Stimulated activated naive B cell treated with anti-CD40 and anti-IgM and Interleukin-4, amounts not matched to agents 10 μg/mL and 1 μg/mL and 100 μg/mL, for 72 hours (primary cell): ENCODE data around the gene SCN1A.
"Not testable (repeated sequence)": the region's sequence is repeated elsewhere in the genome, so short reads cannot be mapped to it uniquely, and the experiment has no call there.

Source experiments
- ATAC-seq, 2 donors: fragments of 150-1000 bp; cut with Tn5 transposase; replicated peaks; 2 replicates each; pipeline ENCODE4 v1.10.0; 2021; ENCODE audit warnings: moderate library complexity in 1 of 2
- DNase-seq: peaks from one replicate; pipeline ENCODE4 v3.0.0; 2021
- H3K27ac Mint-ChIP-seq: one replicate; pipeline ENCODE4 v1.8.0; 2022; ENCODE audit warnings: mild to moderate bottlenecking, mixed read lengths
- H3K27me3 Mint-ChIP-seq, 2 donors: one replicate each; pipeline ENCODE4 v1.8.0; 2022; ENCODE audit warnings: mixed read lengths in 2 of 2
- H3K36me3 Mint-ChIP-seq, 2 donors: one replicate each; pipeline ENCODE4 v1.8.0; 2022; ENCODE audit warnings: mixed read lengths in 2 of 2, mild to moderate bottlenecking in 1 of 2
- H3K4me1 Mint-ChIP-seq, 2 donors: one replicate each; pipeline ENCODE4 v1.8.0; 2022; ENCODE audit warnings: mixed read lengths in 2 of 2, mild to moderate bottlenecking in 1 of 2
- H3K4me3 Mint-ChIP-seq, 2 donors: one replicate each; pipeline ENCODE4 v1.8.0; 2022; ENCODE audit warnings: mild to moderate bottlenecking in 2 of 2, mixed read lengths in 2 of 2, moderate library complexity in 1 of 2
- H3K9me3 Mint-ChIP-seq, 2 donors: one replicate each; pipeline ENCODE4 v1.8.0; 2022; ENCODE audit warnings: mixed read lengths in 2 of 2, mild to moderate bottlenecking in 1 of 2

SCN1A gene

DNA sequence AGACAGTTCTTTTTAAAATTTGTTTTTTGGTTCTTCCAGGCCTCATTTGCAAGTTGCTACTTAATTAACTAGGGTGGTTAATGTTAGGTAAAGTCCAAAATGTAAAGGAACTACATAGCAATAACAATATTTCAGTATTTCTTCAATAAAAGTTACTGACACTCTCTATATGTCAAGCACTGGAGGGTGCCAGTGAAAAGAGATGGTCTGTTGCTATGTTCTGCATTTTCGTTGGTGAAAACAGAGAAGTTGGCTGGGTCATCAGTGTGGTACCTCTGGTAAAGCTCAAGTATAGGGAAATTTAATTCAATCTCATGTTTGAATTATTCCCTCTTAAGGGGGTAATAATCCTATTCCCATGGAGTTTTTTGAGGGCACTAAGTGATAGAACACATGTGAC, 16.3 kb upstream of the SCN1A start:
- DNase-seq (no peak), ATAC-seq (no peak)
- Mint-ChIP-seq H3K4me3 (no peak overlapping the region), H3K27me3 (peaks cover 1 to 10% of the 10 kb centered on the region in 2 donors), H3K4me1 (no peaks in the 10 kb centered on the region), H3K36me3 (no peaks in the 10 kb centered on the region), H3K9me3 (peaks cover 4% of the 10 kb centered on the region in 2 donors), H3K27ac (no peak overlapping the region)

DNA sequence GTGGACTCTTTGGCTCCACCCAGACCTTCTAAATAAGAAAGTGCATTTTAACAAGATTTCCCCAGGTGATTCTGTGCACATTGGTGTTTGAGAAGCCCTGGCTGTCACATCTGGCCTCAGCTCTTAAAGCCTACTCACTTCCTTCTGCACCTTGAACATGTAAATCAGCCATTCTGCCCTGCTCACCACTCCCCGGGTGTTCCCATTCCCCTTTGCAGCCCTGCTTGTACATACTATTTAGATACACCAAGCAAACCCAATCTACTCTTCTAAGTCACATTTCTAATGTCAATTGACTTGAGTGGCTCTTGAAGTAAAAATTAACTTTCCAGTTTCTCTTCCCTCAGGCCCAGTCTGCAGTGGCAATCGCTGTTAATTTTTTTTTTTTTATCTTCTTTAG, 13.1 kb upstream of the SCN1A start:
- ATAC-seq: no peak
- Mint-ChIP-seq H3K27me3 (peaks cover 13 to 20% of the 10 kb centered on the region in 2 donors), H3K4me3 (no peak overlapping the region), H3K36me3 (peaks cover 0 to 5% of the 10 kb centered on the region in 2 donors), H3K27ac (no peak overlapping the region), H3K4me1 (no peaks in the 10 kb centered on the region), H3K9me3 (peaks cover 5 to 9% of the 10 kb centered on the region in 2 donors)
- DNase-seq: no peak

DNA sequence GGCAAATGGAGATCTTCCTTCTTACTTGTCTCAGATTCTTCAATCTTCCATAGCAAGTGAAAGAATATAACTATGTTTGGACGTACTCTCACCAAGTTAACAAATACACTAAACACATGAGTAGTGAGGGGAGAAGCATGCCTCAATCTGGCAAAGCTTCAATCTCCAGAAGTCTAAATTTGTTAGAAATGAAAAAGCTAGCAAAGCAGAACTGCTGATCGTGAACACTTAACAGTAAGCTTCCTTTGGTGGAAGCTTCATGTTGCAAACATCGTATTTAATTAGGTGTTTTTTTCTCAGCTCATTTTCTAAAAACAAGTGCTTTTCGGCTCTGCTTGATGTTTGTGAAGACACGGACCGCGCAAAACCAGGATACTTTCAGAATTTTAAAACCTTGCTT, 12.7 kb upstream of the SCN1A start:
- ATAC-seq (no peak), DNase-seq (no peak)
- Mint-ChIP-seq H3K27me3 (peaks cover 13 to 20% of the 10 kb centered on the region in 2 donors), H3K4me3 (no peak overlapping the region), H3K36me3 (peaks cover 0 to 5% of the 10 kb centered on the region in 2 donors), H3K9me3 (peaks cover 5 to 9% of the 10 kb centered on the region in 2 donors), H3K4me1 (no peaks in the 10 kb centered on the region), H3K27ac (no peak overlapping the region)

DNA sequence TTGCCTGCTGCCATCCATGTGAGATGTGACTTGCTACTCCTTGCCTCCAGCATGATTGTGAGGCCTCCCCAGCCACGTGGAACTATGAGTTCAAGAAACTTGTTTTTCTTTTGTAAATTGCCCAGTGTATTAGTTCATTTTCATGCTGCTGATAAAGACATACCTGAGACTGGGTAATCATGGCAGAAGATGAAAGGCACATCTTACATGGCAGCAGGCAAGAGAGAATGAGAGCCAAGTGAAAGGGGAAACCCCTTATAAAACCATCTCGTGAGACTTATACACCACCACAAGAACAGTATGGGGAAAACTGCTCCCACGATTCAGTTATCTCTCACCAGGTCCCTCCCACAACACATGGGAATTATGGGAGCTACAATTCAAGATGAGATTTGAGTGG, 11.7 kb upstream of the SCN1A start:
- not testable (repeated sequence) for H3K27ac Mint-ChIP-seq, H3K4me1 Mint-ChIP-seq, ATAC-seq, H3K36me3 Mint-ChIP-seq, DNase-seq, H3K9me3 Mint-ChIP-seq, H3K4me3 Mint-ChIP-seq
- peaks cover 13 to 20% of the 10 kb centered on the region in 2 donors for H3K27me3 Mint-ChIP-seq

DNA sequence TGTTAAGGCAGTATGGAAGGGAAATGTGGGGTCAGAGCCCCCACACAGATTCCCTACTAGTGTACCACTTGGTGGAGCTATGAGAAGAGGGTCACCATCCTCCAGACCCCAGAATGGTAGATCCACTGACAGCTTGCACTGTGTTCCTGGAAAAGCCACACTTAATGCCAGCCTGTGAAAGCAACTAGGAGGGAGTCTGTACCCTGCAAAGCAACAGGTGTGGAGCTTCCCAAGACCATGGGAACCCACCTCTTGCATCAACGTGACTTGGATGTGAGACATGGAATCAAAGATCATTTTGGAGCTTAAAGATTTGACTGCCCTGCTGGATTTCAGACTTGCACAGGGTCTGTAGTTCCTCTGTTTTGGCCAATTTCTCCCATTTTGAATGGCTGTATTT, 10.8 kb upstream of the SCN1A start:
- Mint-ChIP-seq H3K4me3 (no peak overlapping the region), H3K4me1 (no peaks in the 10 kb centered on the region), H3K27me3 (peaks cover 16 to 20% of the 10 kb centered on the region in 2 donors), H3K9me3 (peaks cover 5 to 9% of the 10 kb centered on the region in 2 donors), H3K27ac (no peak overlapping the region), H3K36me3 (peaks cover 0 to 5% of the 10 kb centered on the region in 2 donors)
- DNase-seq (no peak), ATAC-seq (no peak)

DNA sequence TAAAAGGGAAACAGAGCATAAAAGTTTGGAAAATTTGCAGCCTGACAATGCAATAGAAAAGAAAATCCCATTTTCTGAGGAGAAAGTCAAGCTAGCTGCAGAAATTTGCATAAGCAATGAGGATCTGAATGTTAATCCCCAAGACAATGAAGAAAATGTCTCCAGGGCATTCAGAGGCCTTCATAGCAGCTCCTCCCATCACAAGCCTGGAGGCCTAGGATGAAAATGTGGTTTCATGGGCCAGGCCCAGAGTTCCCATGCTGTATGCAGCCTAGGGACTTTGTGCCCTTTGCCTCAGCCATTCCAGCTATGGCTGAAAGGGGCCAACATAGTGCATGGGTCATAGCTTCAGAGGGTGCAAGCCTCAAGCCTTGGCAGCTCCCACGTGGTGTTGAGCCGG, 10.3 kb upstream of the SCN1A start:
- Mint-ChIP-seq H3K27ac (no peak overlapping the region), H3K4me1 (no peaks in the 10 kb centered on the region), H3K27me3 (peaks cover 19 to 20% of the 10 kb centered on the region in 2 donors), H3K36me3 (peaks cover 0 to 5% of the 10 kb centered on the region in 2 donors), H3K4me3 (no peak overlapping the region), H3K9me3 (peaks cover 5 to 9% of the 10 kb centered on the region in 2 donors)
- ATAC-seq (no peak), DNase-seq (no peak)

DNA sequence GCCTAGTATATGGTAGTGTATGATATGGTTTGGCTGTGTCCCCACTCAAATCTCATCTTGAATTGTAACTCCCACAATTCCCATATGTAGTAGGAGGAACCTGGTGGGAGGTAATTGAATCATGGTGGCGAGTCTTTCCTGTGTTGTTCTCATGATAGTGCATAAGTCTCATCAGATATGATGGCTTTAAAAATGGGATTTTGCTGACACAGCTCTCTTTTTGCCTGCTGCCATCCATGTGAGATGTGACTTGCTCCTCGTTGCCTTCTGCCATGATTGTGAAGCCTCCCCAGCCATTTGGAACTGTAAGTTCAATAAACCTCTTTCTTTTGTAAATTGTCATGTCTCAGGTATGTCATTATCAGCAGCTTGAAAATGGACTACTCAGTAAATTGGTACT, 9.5 kb upstream of the SCN1A start:
- no peaks in the 10 kb centered on the region for H3K4me1 Mint-ChIP-seq
- H3K27me3 Mint-ChIP-seq: peaks cover 17 to 19% of the 10 kb centered on the region in 2 donors
- ATAC-seq (no peak), DNase-seq (no peak)
- H3K4me3 Mint-ChIP-seq: no peak overlapping the region
- peaks cover 0 to 5% of the 10 kb centered on the region in 2 donors for H3K36me3 Mint-ChIP-seq
- no peak overlapping the region for H3K27ac Mint-ChIP-seq
- peaks cover 5 to 9% of the 10 kb centered on the region in 2 donors for H3K9me3 Mint-ChIP-seq

DNA sequence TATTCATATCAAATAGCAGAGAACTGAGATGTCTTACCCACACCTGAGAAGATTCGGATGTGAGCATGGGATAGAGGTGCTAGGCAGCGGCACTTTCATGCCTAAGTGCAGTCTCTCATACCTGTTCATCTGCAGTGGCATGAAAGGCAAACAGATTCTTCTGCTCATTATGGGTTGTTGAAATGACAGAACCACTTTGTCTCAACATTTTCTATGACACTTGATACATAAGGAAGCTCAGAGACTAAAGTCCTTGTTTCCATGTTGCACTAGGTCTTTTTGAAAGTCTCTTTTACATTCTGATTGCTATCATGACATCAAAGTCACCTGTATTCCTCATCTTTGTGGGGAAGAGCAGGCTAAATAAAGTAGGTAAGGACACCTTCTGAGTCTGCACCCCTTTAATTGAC, 8.0 kb upstream of the SCN1A start:
- Mint-ChIP-seq H3K36me3 (peaks cover 0 to 5% of the 10 kb centered on the region in 2 donors), H3K9me3 (peaks cover 5 to 9% of the 10 kb centered on the region in 2 donors), H3K4me3 (no peak overlapping the region), H3K4me1 (no peaks in the 10 kb centered on the region), H3K27ac (no peak overlapping the region), H3K27me3 (peaks cover 19% of the 10 kb centered on the region in 2 donors)
- ATAC-seq (no peak), DNase-seq (no peak)

DNA sequence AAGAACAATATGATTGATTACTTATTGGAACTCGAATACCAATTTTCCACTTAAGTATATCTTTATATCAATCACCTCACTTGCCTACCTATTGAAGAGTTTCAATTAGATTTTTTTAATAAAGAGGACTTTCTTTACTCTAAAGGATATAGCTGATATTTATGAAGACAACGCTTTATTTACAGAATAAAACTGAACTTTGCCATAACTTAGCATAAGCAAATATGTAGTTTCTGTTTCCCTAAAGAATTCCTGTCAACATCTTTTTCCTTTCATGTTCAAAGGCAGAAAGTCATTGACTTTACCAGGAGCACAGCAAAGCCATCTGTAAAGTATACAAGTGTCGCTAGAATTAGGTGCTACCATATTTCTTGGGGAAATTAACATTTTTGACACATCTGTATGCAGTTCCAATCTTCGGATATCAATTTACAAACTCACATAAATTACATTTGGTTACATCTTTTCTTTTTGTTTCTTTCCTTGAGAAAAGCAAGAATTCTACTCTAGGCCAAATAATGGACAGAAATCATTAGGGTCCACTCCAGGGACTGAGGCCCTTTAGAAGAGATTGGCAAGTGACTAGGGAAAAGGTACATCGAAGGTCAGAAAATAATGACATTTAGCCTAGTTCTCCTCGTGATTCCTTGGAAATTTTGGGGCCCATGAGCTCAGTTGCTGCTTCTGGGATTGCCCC, 7.5 kb upstream of the SCN1A start:
- DNase-seq (no peak), ATAC-seq (no peak)
- Mint-ChIP-seq H3K4me3 (no peak overlapping the region), H3K4me1 (no peaks in the 10 kb centered on the region), H3K36me3 (peaks cover 0 to 5% of the 10 kb centered on the region in 2 donors), H3K27me3 (peaks cover 19 to 20% of the 10 kb centered on the region in 2 donors), H3K27ac (no peak overlapping the region), H3K9me3 (peaks cover 5 to 9% of the 10 kb centered on the region in 2 donors)

DNA sequence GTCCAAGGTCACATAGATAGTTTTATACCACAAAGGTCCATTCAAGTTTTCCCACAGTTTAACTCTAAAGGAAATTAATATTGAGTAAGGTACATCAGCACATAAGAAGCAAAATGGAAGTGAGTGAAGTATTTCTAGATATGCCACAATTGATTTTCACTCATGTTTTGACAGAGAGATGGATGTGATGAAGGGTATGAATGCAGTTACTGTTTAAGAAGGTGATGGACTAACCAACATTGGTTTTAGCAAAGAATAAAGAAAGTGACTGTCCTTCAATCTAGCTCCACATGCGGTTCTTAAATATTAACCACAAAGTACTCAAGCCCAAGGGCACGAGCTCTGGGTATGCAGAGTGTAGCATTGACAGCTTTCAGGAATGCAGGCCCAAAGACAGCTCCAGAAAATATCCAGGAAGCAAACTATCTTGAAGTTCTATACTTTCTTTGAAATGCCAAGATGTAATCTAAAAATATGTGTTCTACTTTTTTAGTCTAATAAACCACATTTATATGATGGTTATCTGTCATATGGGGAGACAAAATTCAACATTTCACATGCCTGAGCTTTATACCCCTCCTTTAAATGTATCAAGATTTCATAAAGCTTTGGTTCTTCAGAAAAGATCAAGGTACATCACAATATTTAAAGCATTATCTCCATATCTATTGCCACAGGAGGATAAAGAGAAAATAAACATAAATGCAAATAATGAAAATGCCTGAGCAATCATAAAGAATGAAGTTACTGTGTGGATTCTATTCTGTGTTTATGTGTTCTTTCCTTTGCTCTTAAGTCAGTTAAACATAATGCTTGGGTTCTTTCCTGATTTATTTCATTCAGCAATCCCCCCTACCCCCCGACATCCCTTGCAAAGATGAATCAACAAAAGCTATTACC, 6.7 kb upstream of the SCN1A start:
- Mint-ChIP-seq H3K4me1 (no peaks in the 10 kb centered on the region), H3K27me3 (peaks cover 19 to 27% of the 10 kb centered on the region in 2 donors), H3K9me3 (peaks cover 5 to 9% of the 10 kb centered on the region in 2 donors), H3K4me3 (no peak overlapping the region), H3K27ac (no peak overlapping the region), H3K36me3 (peaks cover 0 to 5% of the 10 kb centered on the region in 2 donors)
- ATAC-seq: no peak
- DNase-seq: no peak

DNA sequence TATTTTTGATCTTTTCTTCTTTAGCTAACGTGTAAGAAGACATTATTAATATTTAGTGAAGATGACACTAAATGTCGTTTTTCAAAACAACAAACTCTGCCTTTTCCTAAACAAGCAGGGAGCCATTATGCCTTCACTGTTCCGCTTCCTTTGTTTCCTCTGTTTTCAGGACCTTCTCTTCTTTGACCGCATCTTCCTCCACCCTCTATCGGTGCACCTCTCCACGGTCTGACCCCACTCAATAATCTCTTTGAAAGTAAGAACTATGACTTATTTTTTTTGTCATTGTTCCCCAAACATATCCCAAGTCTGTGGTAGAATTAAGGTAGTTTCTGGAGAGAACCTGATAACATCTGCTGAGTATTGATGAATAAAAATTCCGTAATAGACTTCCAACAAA, 5.8 kb upstream of the SCN1A start:
- no peak for ATAC-seq
- peaks cover 13 to 22% of the 10 kb centered on the region in 2 donors for H3K27me3 Mint-ChIP-seq

DNA sequence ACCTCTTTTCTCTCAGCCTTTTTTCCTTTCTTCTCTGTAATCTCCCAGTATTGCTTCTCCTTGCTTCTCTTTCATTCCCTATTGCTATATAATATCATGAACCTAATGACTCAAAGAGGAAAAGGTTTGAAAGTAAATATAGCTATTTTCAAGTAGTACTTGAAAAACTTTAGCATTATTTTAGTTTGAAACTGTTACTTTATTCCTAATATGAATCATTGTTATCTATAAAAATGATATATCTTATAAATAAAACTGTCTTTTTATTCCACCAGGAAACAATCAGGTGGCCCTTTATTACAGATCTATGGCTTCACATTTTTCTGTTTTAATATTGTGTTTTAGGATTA, 311 bp upstream of the SCN1A start:
- peaks cover 12 to 32% of the 10 kb centered on the region in 2 donors for H3K27me3 Mint-ChIP-seq
- no peaks in the 10 kb centered on the region for H3K9me3 Mint-ChIP-seq
- H3K4me1 Mint-ChIP-seq: peaks cover 2 to 6% of the 10 kb centered on the region in 2 donors
- DNase-seq: no peak
- ATAC-seq: no peak
- no peak overlapping the region for H3K4me3 Mint-ChIP-seq
- H3K36me3 Mint-ChIP-seq: no peaks in the 10 kb centered on the region
- H3K27ac Mint-ChIP-seq: no peak overlapping the region

More for the DNA sequence above, 5.8 kb upstream of the SCN1A start:
- Mint-ChIP-seq H3K4me3 (no peak overlapping the region), H3K36me3 (peaks cover 0 to 1% of the 10 kb centered on the region in 2 donors), H3K4me1 (no peaks in the 10 kb centered on the region), H3K9me3 (peaks cover 0 to under 1% of the 10 kb centered on the region in 2 donors), H3K27ac (no peak overlapping the region)
- no peak for DNase-seq

DNA sequence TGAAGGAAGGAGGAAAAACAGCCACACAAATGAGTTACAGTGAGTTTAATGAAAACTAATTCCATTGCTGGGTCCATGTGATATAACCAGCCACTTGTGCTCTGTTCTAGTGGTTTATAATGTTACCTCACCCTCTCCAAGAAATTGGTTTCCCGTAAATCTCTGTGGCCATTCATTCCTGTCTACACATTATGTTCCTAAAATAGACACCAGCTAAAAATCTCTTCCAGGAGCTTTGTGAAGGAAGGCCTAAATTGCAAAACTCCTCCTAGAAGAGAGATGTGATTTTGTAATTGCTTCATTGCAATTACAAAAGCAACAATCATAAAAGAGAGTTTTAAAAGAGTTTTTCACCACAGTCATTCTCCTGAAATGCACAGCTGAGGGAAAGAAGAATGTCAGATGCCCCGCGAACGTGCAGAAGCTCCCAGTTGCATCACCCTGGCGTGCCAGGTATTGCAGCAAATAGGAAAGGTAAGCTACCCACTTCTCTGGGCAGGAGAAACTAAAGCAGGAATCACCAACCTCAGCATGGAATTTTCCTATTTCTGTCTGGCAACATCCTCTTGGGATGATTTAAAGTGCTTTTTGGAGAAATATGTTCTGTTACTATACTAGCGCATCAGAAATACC, 1.7 kb downstream of the SCN1A start:
- ATAC-seq (no peak), DNase-seq (no peak)
- H3K9me3 Mint-ChIP-seq: no peaks in the 10 kb centered on the region
- no peak overlapping the region for H3K27ac Mint-ChIP-seq
- H3K27me3 Mint-ChIP-seq: peaks cover 12 to 29% of the 10 kb centered on the region in 2 donors
- H3K4me3 Mint-ChIP-seq: no peak overlapping the region
- H3K4me1 Mint-ChIP-seq: peaks cover 2 to 6% of the 10 kb centered on the region in 2 donors
- no peaks in the 10 kb centered on the region for H3K36me3 Mint-ChIP-seq

DNA sequence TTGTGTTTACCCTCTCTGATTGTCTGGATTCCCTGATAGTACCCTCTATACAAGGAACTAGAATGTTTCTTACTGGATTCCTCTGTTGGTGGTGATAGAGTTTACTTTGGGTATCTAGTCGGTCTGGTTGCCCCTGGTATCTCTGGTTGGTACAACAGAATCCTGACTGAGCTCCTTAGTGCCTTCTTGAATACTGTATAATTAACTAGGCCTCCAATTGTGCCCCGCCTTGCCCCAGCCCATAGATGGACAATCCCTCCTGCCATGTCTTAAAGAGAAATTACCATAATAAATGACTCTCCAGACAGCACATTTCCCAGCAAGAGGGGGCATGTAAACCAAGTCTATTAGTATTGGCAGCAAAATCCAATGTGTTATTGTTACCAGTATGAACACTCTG, 2.3 kb downstream of the SCN1A start:
- H3K27ac Mint-ChIP-seq: no peak overlapping the region
- H3K9me3 Mint-ChIP-seq: no peaks in the 10 kb centered on the region
- H3K4me1 Mint-ChIP-seq: peaks cover 2 to 6% of the 10 kb centered on the region in 2 donors
- DNase-seq: no peak
- no peak for ATAC-seq
- no peaks in the 10 kb centered on the region for H3K36me3 Mint-ChIP-seq
- H3K4me3 Mint-ChIP-seq: no peak overlapping the region
- peaks cover 12 to 27% of the 10 kb centered on the region in 2 donors for H3K27me3 Mint-ChIP-seq
